ENCODE measurements around the gene FYN. TPM values are rescaled to one million over a fixed set of nuclear protein-coding genes. Genes with fewer than 3 reads are reported as not detected.

FYN gene
- polyA plus RNA-seq, 3 donors: 88.4 to 149 (median 114) TPM

GRCh38 chr6:111842271-111842822 lies 30.9 kb downstream of the FYN start:
- Mint-ChIP-seq H3K4me1 (no peaks in the 10 kb centered on the region), H3K27ac (no peak overlapping the region), H3K36me3 (peaks cover 43 to 46% of the 10 kb centered on the region in 2 donors), H3K9me3 (no peaks in the 10 kb centered on the region), H3K4me3 (no peak overlapping the region), H3K27me3 (ENCODE audit: low read depth in 3 of 3) (peaks cover 0 to 3% (median 0%) of the 10 kb centered on the region in 3 donors)
- Histone ChIP-seq H4K20me1 (ENCODE audit: insufficient read depth, low read length) (peaks cover 100% of the 10 kb centered on the region), H3K36me3 (replicated peaks in 1 of 2; ENCODE audit: control insufficient read depth in 1 of 2, insufficient read depth in 2 of 2, low read length in 2 of 2) (peaks cover 0 to 45% of the 10 kb centered on the region in 2 donors), H3K4me3 (replicated peaks in 1 of 3; ENCODE audit: low read depth in 2 of 3, low read length in 3 of 3) (peak overlapping the region in 1 of 3 experiments; percentile 23), H2AFZ (ENCODE audit: insufficient read depth, low read depth, low read length, poor library complexity, severe bottlenecking) (no peak overlapping the region), H3K79me2 (ENCODE audit: insufficient read depth, low read length) (peaks cover 81% of the 10 kb centered on the region), H3K9me3 (replicated peaks in 1 of 2; ENCODE audit: control insufficient read depth in 1 of 2, insufficient read depth in 1 of 2, low read length in 2 of 2) (no peaks in the 10 kb centered on the region), H3K27ac (ENCODE audit: low read depth in 1 of 2, low read length in 2 of 2) (peak overlapping the region; percentile 50 to 74), H3K4me2 (replicated peaks; ENCODE audit: extremely low read depth, low read length, poor library complexity, severe bottlenecking) (peak overlapping the region; percentile 15), H3K27me3 (ENCODE audit: control insufficient read depth in 2 of 2, insufficient read depth in 2 of 2, low read length in 2 of 2) (no peaks in the 10 kb centered on the region), H3K9ac (ENCODE audit: insufficient read depth, low read length, poor library complexity, severe bottlenecking) (no peak overlapping the region), H3K4me1 (ENCODE audit: control insufficient read depth in 1 of 2, insufficient read depth in 2 of 2, low read length in 2 of 2) (peaks cover 59 to 65% of the 10 kb centered on the region in 2 donors)
- WGBS (ENCODE audit: insufficient coverage): 34% methylated on average over 6 of the region's 9 CpGs
- no peak for TF ChIP-seq CTCF (IDR thresholded peaks at IDR 0.05)
- no peak for DNase-seq
- intact Hi-C loops (cut with micrococcal nuclease): no loop called here

GRCh38 chr6:111841822-111842221 lies 31.4 kb downstream of the FYN start:
- Histone ChIP-seq H3K27ac (ENCODE audit: low read depth in 1 of 2, low read length in 2 of 2) (peak overlapping the region; percentile 50 to 74), H4K20me1 (ENCODE audit: insufficient read depth, low read length) (peaks cover 100% of the 10 kb centered on the region), H3K36me3 (replicated peaks in 1 of 2; ENCODE audit: control insufficient read depth in 1 of 2, insufficient read depth in 2 of 2, low read length in 2 of 2) (peaks cover 0 to 48% of the 10 kb centered on the region in 2 donors), H3K4me2 (replicated peaks; ENCODE audit: extremely low read depth, low read length, poor library complexity, severe bottlenecking) (peak overlapping the region; percentile 15), H3K4me3 (replicated peaks in 1 of 3; ENCODE audit: low read depth in 2 of 3, low read length in 3 of 3) (peak overlapping the region in 1 of 3 experiments; percentile 23), H3K9ac (ENCODE audit: insufficient read depth, low read length, poor library complexity, severe bottlenecking) (no peak overlapping the region), H3K4me1 (ENCODE audit: control insufficient read depth in 1 of 2, insufficient read depth in 2 of 2, low read length in 2 of 2) (peaks cover 55 to 60% of the 10 kb centered on the region in 2 donors), H3K9me3 (replicated peaks in 1 of 2; ENCODE audit: control insufficient read depth in 1 of 2, insufficient read depth in 1 of 2, low read length in 2 of 2) (no peaks in the 10 kb centered on the region), H3K27me3 (ENCODE audit: control insufficient read depth in 2 of 2, insufficient read depth in 2 of 2, low read length in 2 of 2) (no peaks in the 10 kb centered on the region), H3K79me2 (ENCODE audit: insufficient read depth, low read length) (peaks cover 81% of the 10 kb centered on the region), H2AFZ (ENCODE audit: insufficient read depth, low read depth, low read length, poor library complexity, severe bottlenecking) (no peak overlapping the region)
- peak; percentile 59 to 75 (median 70) for DNase-seq
- WGBS (ENCODE audit: insufficient coverage): 0% methylated on average over 3 of the region's 6 CpGs
- intact Hi-C loops (cut with micrococcal nuclease): no loop called here
- H3K4me3 Mint-ChIP-seq: no peak overlapping the region
- no peaks in the 10 kb centered on the region for H3K9me3 Mint-ChIP-seq
- no peak for TF ChIP-seq CTCF (IDR thresholded peaks at IDR 0.05)
- peaks cover 0 to 3% (median 0%) of the 10 kb centered on the region in 3 donors for H3K27me3 Mint-ChIP-seq (ENCODE audit: low read depth in 3 of 3)
- H3K36me3 Mint-ChIP-seq: peaks cover 45 to 47% of the 10 kb centered on the region in 2 donors
- peak overlapping the region in 1 of 7 donors; percentile 77 for H3K27ac Mint-ChIP-seq
- H3K4me1 Mint-ChIP-seq: no peaks in the 10 kb centered on the region

Data from CD14-positive monocyte (primary cell).